AG04450 (cell line): ENCODE measurements around the gene SF3A2. TPM values are rescaled to one million over a fixed set of nuclear protein-coding genes. Genes with fewer than 3 reads are reported as not detected.

Source experiments
- CTCF ChIA-PET: fragments of 300-600, 350-600 bp; formaldehyde crosslinking; extraction: SDS; loops from one replicate; lab custom pipeline; 2022; ENCODE audit warnings: antibody characterized with exemption, inconsistent platforms; lab: Charles Lee
- POLR2A ChIA-PET: fragments of 350-600 bp; formaldehyde crosslinking; extraction: SDS; loops from one replicate; lab custom pipeline; 2021; ENCODE audit warnings: antibody characterized with exemption, inconsistent platforms; lab: Yijun Ruan, JAX
- DNase-seq: peaks from one replicate; pipeline ENCODE4 v3.0.0-alpha.2; 2011; ENCODE audit warnings: low read depth, low spot score
- H3K27ac ChIP-seq: one replicate; pipeline ENCODE4 v1.5.1; 2012; ENCODE audit warnings: low read depth, low read length, control low read depth
- H3K27me3 ChIP-seq: one replicate; pipeline ENCODE4 v1.6.0; 2012; ENCODE audit warnings: low read length; ENCODE audit not compliant: control insufficient read depth, insufficient read depth
- H3K4me3 ChIP-seq: 2 replicates; pipeline ENCODE4 v1.5.1; 2011; ENCODE audit warnings: mild to moderate bottlenecking, low read depth, low read length, control low read depth
- H3K9me3 ChIP-seq: 2 replicates; pipeline ENCODE4 v1.5.1; 2012; ENCODE audit warnings: low read length; ENCODE audit not compliant: control insufficient read depth, insufficient read depth
- CTCF ChIP-seq: IDR thresholded peaks from 2 replicates; pipeline ENCODE4 v1.5.1; 2011; ENCODE audit warnings: low read depth, low read length, control low read depth, inconsistent platforms
- polyA plus RNA-seq: library from polyadenylated mRNA; depleted of rRNA; stranded (reverse); fragments of >200 nt; gene quantifications from 2 replicates; pipeline ENCODE4 v1.2.3, GENCODE V29; 2011

Gene SF3A2
- polyA plus RNA-seq, 1 experiment: 7.0 TPM

GRCh38 chr19:2246014-2246620 lies 9.5 kb downstream of the SF3A2 start:
- POLR2A ChIA-PET: interaction anchor here (0.6 kb wide), 1 partner anchor 17 kb away, joined by 4 read pairs; no protein-coding TSS in a partner anchor
- no peak for TF ChIP-seq CTCF

GRCh38 chr19:2246801-2247361 lies 10.3 kb downstream of the SF3A2 start:
- ChIA-PET CTCF (no interaction called here), POLR2A (no interaction called here)
- no peak for TF ChIP-seq CTCF
- no peak overlapping the region for H3K4me3 ChIP-seq
- peaks cover 13% of the 10 kb centered on the region for H3K27me3 ChIP-seq
- H3K27ac ChIP-seq: no peak overlapping the region
- DNase-seq: no peak
- H3K9me3 ChIP-seq: no peaks in the 10 kb centered on the region; the same call in 1 of the 2 replicates

More at GRCh38 chr19:2246014-2246620, 9.5 kb downstream of the SF3A2 start:
- Histone ChIP-seq H3K27me3 (peaks cover 10% of the 10 kb centered on the region), H3K27ac (no peak overlapping the region), H3K9me3 (no peaks in the 10 kb centered on the region; the same call in 1 of the 2 replicates), H3K4me3 (no peak overlapping the region)
- CTCF ChIA-PET: no interaction called here
- DNase-seq: no peak

GRCh38 chr19:2247433-2248101 lies 10.9 kb downstream of the SF3A2 start:
- POLR2A ChIA-PET: no interaction called here
- CTCF ChIA-PET: no interaction called here
- Histone ChIP-seq H3K4me3 (no peak overlapping the region), H3K27ac (no peak overlapping the region), H3K9me3 (no peaks in the 10 kb centered on the region; the same call in 1 of the 2 replicates), H3K27me3 (peaks cover 20% of the 10 kb centered on the region)
- no peak for DNase-seq
- TF ChIP-seq CTCF: no peak

- Histone ChIP-seq H3K27me3 (peaks cover 28% of the 10 kb centered on the region), H3K4me3 (no peak overlapping the region), H3K9me3 (no peaks in the 10 kb centered on the region; the same call in 1 of the 2 replicates), H3K27ac (no peak overlapping the region)
- ChIA-PET POLR2A (interaction anchor here (0.6 kb wide), 1 partner anchor 96 kb away, joined by 3 read pairs; no protein-coding TSS in a partner anchor), CTCF (interaction anchor here (1.0 kb wide), 1 partner anchor 11 kb away, joined by 3 read pairs; no protein-coding TSS in a partner anchor)
- no peak for TF ChIP-seq CTCF
- no peak for DNase-seq
Observed at GRCh38 chr19:2248136-2249009, 11.7 kb downstream of the SF3A2 start.
